ENCODE measurements around the gene TSPAN17.

- TF ChIP-seq RAD21 (IDR thresholded peaks at IDR 0.05; ENCODE audit: low read depth) (no peak), EGR1 (IDR thresholded peaks at IDR 0.05) (no peak), MAX (IDR thresholded peaks at IDR 0.05) (no peak), USF1 (IDR thresholded peaks at IDR 0.05) (no peak), EP300 (IDR thresholded peaks at IDR 0.05; ENCODE audit: borderline replicate concordance) (no peak)
Observed at GRCh38 chr5:176659860-176660461, 12.7 kb downstream of the TSPAN17 start.

Measured in Ishikawa (cell line).